ENCODE results near the gene PDZRN3. TPM values are rescaled to one million over a fixed set of nuclear protein-coding genes. Genes with fewer than 3 reads are reported as not detected.

PDZRN3 gene
- total and polyA plus RNA-seq, 2 experiments from 2014 or later, result 7.5 to 14.0 TPM

GRCh38 chr3:73586628-73587027 lies 38.1 kb downstream of the PDZRN3 start (continued):
- TF ChIP-seq, protein P1, sequence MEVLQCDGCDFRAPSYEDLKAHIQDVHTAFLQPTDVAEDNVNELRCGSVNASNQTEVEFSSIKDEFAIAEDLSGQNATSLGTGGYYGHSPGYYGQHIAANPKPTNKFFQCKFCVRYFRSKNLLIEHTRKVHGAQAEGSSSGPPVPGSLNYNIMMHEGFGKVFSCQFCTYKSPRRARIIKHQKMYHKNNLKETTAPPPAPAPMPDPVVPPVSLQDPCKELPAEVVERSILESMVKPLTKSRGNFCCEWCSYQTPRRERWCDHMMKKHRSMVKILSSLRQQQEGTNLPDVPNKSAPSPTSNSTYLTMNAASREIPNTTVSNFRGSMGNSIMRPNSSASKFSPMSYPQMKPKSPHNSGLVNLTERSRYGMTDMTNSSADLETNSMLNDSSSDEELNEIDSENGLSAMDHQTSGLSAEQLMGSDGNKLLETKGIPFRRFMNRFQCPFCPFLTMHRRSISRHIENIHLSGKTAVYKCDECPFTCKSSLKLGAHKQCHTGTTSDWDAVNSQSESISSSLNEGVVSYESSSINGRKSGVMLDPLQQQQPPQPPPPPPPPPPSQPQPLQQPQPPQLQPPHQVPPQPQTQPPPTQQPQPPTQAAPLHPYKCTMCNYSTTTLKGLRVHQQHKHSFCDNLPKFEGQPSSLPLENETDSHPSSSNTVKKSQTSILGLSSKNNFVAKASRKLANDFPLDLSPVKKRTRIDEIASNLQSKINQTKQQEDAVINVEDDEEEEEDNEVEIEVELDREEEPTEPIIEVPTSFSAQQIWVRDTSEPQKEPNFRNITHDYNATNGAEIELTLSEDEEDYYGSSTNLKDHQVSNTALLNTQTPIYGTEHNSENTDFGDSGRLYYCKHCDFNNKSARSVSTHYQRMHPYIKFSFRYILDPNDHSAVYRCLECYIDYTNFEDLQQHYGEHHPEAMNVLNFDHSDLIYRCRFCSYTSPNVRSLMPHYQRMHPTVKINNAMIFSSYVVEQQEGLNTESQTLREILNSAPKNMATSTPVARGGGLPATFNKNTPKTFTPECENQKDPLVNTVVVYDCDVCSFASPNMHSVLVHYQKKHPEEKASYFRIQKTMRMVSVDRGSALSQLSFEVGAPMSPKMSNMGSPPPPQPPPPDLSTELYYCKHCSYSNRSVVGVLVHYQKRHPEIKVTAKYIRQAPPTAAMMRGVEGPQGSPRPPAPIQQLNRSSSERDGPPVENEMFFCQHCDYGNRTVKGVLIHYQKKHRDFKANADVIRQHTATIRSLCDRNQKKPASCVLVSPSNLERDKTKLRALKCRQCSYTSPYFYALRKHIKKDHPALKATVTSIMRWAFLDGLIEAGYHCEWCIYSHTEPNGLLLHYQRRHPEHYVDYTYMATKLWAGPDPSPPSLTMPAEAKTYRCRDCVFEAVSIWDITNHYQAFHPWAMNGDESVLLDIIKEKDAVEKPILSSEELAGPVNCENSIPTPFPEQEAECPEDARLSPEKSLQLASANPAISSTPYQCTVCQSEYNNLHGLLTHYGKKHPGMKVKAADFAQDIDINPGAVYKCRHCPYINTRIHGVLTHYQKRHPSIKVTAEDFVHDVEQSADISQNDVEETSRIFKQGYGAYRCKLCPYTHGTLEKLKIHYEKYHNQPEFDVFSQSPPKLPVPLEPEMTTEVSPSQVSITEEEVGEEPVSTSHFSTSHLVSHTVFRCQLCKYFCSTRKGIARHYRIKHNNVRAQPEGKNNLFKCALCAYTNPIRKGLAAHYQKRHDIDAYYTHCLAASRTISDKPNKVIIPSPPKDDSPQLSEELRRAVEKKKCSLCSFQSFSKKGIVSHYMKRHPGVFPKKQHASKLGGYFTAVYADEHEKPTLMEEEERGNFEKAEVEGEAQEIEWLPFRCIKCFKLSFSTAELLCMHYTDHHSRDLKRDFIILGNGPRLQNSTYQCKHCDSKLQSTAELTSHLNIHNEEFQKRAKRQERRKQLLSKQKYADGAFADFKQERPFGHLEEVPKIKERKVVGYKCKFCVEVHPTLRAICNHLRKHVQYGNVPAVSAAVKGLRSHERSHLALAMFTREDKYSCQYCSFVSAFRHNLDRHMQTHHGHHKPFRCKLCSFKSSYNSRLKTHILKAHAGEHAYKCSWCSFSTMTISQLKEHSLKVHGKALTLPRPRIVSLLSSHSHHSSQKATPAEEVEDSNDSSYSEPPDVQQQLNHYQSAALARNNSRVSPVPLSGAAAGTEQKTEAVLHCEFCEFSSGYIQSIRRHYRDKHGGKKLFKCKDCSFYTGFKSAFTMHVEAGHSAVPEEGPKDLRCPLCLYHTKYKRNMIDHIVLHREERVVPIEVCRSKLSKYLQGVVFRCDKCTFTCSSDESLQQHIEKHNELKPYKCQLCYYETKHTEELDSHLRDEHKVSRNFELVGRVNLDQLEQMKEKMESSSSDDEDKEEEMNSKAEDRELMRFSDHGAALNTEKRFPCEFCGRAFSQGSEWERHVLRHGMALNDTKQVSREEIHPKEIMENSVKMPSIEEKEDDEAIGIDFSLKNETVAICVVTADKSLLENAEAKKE (CRISPR knock-in tag; IDR thresholded peaks at IDR 0.05), result no peak

- Histone ChIP-seq H4K20me1 (replicated peaks; ENCODE audit: insufficient read depth) (no peaks in the 10 kb centered on the region), H3K27me3 (ENCODE audit: insufficient read depth) (peaks cover 34% of the 10 kb centered on the region), H3K4me3 (no peak overlapping the region), H3K27ac (ENCODE audit: low read depth) (no peak overlapping the region), H3K9me2 (ENCODE audit: insufficient read depth) (no peaks in the 10 kb centered on the region), H3K79me2 (replicated peaks; ENCODE audit: insufficient read depth) (no peaks in the 10 kb centered on the region), H2AFZ (no peak overlapping the region), H3K4me2 (no peak overlapping the region), H3K36me3 (ENCODE audit: insufficient read depth) (no peaks in the 10 kb centered on the region), H3K4me1 (ENCODE audit: insufficient read depth) (0 out of 2 replicates have a peak, but pooled peaks cover 4% of the 10 kb centered on the region), H3F3A (replicated peaks; ENCODE audit: low read depth) (no peaks in the 10 kb centered on the region)
- Mint-ChIP-seq H3K36me3 (ENCODE audit: low read depth) (no peaks in the 10 kb centered on the region), H3K27me3 (ENCODE audit: insufficient read depth, low read depth, poor library complexity) (peaks cover 3% of the 10 kb centered on the region), H3K27ac (no peak overlapping the region), H3K4me3 (no peak overlapping the region), H3K4me1 (peaks cover 4% of the 10 kb centered on the region; the same call in 1 of the 3 replicates), H3K9me3 (no peaks in the 10 kb centered on the region; the same call in 2 of the 3 replicates)
- DNase-seq (ENCODE audit: low spot score), result no peak
- ATAC-seq, result no peak
- TF ChIP-seq ZNF114 (CRISPR knock-in tag; IDR thresholded peaks at IDR 0.05), result no peak
- TF ChIP-seq, protein P2, sequence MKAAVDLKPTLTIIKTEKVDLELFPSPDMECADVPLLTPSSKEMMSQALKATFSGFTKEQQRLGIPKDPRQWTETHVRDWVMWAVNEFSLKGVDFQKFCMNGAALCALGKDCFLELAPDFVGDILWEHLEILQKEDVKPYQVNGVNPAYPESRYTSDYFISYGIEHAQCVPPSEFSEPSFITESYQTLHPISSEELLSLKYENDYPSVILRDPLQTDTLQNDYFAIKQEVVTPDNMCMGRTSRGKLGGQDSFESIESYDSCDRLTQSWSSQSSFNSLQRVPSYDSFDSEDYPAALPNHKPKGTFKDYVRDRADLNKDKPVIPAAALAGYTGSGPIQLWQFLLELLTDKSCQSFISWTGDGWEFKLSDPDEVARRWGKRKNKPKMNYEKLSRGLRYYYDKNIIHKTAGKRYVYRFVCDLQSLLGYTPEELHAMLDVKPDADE (IDR thresholded peaks at IDR 0.05), result no peak
- no peak for TF ChIP-seq CTCF (conservative IDR thresholded peaks at IDR 0.05; ENCODE audit: low read depth in 2 of 2)
- TF ChIP-seq ZNF331 (CRISPR knock-in tag; IDR thresholded peaks at IDR 0.05; ENCODE audit: low read depth), result no peak
- TF ChIP-seq EZH2phosphoT487 (IDR thresholded peaks at IDR 0.05; ENCODE audit: unreplicated experiment), result no peak
- TF ChIP-seq REST (IDR thresholded peaks at IDR 0.05; ENCODE audit: unreplicated experiment), result no peak
- TF ChIP-seq STAT1 (IDR thresholded peaks at IDR 0.05; ENCODE audit: unreplicated experiment), result no peak
- TF ChIP-seq NANOG (IDR thresholded peaks at IDR 0.05; ENCODE audit: borderline replicate concordance), result no peak
- TF ChIP-seq JUNB (IDR thresholded peaks at IDR 0.05; ENCODE audit: unreplicated experiment), result no peak
- TF ChIP-seq EZH2 (IDR thresholded peaks at IDR 0.05; ENCODE audit: low read depth, unreplicated experiment), result no peak
Observed at GRCh38 chr3:73586190-73586589, 38.6 kb downstream of the PDZRN3 start.
